MM.1S (cell line): ENCODE results near the gene NCK1.

Experiments used
- CTCF ChIP-seq: fragments of 300-600 bp; sonication (generic); IDR thresholded peaks from 2 replicates; pipeline ENCODE4 v1.5.1; 2016; ENCODE audit warnings: antibody characterized with exemption, low read length, mixed read lengths
- EZH2 ChIP-seq: fragments of 300-600 bp; sonication (generic); optimal IDR thresholded peaks from 2 replicates; pipeline ENCODE3; 2017; ENCODE audit warnings: low read depth, mild to moderate bottlenecking, antibody characterized with exemption, low read length, mixed read lengths
- EZH2phosphoT487 ChIP-seq: fragments of 300-600 bp; sonication (generic); IDR thresholded peaks from 2 replicates; pipeline ENCODE4 v1.6.1; 2018; ENCODE audit warnings: antibody characterized with exemption, low read length

- TF ChIP-seq CTCF, result no peak
- TF ChIP-seq EZH2, result no peak
- no peak for TF ChIP-seq EZH2phosphoT487
Observed at GRCh38 chr3:136904746-136905145, 42.7 kb downstream of the NCK1 start.
